ENCODE results near the gene SNTG2.
A peak's percentile ranks its signal among the peaks of the same experiment; 100 is the strongest.
"Not testable (repeated sequence)": the region's sequence is repeated elsewhere in the genome, so short reads cannot be mapped to it uniquely, and the experiment has no call there.

The SNTG2 gene

GRCh38 chr2:950080-950966 is at the start of gene SNTG2:
TSS of gene SNTG2 (plus strand) at chr2:950849. CDS start at chr2:950997, 148 bp downstream.
- peak; percentile 29 to 33 for DNase-seq (ENCODE audit: low read depth in 2 of 2, low spot score in 1 of 2)

GRCh38 chr2:902584-902983 is 48.1 kb upstream of the SNTG2 start:
- DNase-seq (ENCODE audit: low read depth in 2 of 2, low spot score in 1 of 2): no peak

GRCh38 chr2:903223-903900 is 47.3 kb upstream of the SNTG2 start:
- no peak for DNase-seq (ENCODE audit: low read depth in 2 of 2, low spot score in 1 of 2)

- DNase-seq (ENCODE audit: low read depth in 2 of 2, low spot score in 1 of 2): no peak
These were observed 46.2 kb upstream of the SNTG2 start for GRCh38 chr2:904246-905024.

DNA sequence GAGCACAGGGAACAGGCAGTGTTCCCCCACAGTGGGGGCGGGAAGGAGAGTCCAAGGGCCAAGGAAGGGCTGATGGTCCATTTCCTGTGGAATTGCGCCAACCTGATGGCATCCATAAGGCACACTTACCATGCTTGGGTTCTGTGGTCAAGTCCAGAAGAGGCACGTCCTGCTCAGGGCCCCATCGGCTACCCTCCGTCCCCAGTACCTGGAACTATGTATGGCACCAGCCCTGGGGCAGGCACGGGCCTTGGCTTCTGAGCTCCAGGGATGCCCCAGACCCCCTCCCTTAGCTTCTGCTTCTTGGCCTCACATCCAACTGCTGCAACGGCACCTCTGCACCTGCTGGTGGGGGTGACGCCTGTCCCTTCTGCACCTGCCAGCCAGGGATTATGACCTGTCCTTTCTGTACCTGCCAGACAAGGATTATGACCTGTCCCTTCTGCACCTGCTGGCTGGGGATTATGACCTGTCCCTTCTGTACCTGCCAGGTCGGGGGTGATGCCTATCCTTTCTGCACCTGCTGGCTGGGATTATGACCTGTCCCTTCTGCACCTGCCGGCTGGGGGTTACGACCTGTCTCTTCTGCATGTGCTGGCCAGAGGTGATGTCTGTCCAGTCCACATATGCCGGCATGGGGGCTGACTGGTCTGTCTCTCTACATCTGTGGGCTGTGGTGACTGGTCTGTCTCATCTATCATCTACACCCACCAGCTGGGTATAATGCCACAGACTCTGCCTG is 45.4 kb upstream of the SNTG2 start:
- DNase-seq (ENCODE audit: low read depth in 2 of 2, low spot score in 1 of 2): no peak

DNA sequence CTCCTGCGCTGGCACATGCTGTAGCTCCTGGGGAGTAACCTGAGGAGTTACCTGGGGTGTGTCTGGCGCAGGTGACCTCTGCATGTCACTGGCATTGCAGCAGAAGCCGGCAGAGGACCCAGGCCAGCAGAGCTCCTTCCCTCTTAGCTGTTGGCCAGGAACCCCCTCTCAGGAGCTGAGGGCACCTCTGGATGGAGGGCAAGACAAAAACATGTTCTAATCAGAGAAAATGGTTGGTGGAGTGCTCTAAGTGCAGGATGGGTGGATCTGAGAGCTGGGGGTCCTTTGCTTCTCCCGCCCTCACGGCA is 44.9 kb upstream of the SNTG2 start:
- no peak for DNase-seq (ENCODE audit: low read depth in 2 of 2, low spot score in 1 of 2)

- DNase-seq (ENCODE audit: low read depth in 2 of 2, low spot score in 1 of 2): no peak
These were observed 42.9 kb upstream of the SNTG2 start for GRCh38 chr2:907706-908105.

DNA sequence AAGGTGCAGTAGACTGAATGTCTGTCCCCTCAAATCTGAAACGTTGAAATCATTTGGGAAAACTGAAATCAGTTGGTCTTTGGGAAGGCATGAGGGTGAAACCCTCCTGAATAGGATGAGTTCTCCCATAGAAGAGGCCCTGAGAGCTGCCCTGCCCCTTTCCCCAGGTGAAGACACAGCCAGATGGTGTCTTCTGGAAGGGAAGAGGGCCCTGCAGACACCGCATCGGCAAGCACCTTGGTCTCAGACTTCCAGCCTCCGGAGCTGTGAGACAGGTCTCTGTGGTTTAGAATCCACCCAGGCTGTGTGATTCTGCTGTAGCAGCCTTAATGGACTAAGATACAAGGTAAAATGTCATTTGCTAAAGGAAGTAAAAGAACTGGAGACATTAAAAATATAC is 42.1 kb upstream of the SNTG2 start:
- DNase-seq (ENCODE audit: low read depth in 2 of 2, low spot score in 1 of 2): no peak

GRCh38 chr2:909764-910379 is 40.8 kb upstream of the SNTG2 start:
- DNase-seq (ENCODE audit: low read depth in 2 of 2, low spot score in 1 of 2): not testable (repeated sequence)

GRCh38 chr2:910698-911097 is 40.0 kb upstream of the SNTG2 start:
- no peak for DNase-seq (ENCODE audit: low read depth in 2 of 2, low spot score in 1 of 2)

DNA sequence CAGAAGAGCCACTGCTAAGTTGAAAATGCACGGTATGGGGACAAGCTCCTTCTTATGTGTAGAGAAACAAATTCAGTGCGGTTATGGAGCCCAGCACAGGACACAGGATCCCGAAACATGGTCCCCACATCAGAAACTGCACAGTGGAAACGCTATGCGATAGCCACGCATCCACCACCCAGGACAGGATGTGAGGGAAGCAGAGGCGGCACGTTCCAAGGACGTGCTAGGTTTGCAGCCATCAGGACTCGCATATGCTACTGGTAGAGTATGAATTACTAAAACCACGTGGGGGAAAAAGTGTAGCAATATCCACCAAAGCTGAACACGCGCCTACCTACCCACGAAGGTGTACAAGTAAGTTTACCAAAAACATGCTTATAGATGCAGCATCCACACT is 34.7 kb upstream of the SNTG2 start:
- no peak for DNase-seq (ENCODE audit: low read depth in 2 of 2, low spot score in 1 of 2)

- no peak for DNase-seq (ENCODE audit: low read depth in 2 of 2, low spot score in 1 of 2)
These were observed 33.7 kb upstream of the SNTG2 start for GRCh38 chr2:916935-917334.

DNA sequence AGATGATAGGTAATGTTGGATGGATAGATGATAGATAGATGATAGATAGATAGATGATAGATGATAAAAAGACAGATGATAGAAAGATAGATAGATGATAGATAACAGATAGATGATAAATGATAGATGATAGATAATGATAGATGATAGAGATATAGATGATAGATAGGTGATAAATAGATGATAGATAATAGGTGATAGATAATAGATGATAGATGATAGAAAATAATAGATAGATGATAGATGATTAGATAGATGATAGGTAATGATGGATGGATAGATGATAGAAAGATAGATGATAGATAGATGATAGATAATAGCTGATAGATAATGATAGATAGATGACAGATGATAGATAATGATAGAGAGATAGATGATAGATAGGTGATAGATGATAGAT is 31.0 kb upstream of the SNTG2 start:
- no peak for DNase-seq (ENCODE audit: low read depth in 2 of 2, low spot score in 1 of 2)

DNA sequence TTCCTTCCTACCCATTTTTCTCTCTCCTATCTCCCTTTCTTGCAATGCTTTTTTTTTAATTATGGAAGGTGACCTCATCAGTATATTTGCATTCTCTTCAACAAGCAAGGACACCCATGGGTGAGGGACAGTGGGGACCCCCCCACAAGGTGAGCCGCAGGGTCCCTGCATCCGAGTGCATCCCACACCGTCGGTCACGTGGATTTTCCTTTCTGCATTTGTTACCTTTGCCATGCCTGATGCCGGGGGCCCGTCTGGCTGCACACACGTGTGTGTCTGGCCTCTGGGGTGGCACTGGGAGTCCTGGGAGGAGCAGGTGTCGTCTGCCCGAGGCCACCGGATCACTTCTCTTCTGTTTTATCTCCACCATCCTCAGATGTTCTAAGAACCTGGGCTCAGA is 30.1 kb upstream of the SNTG2 start:
- DNase-seq (ENCODE audit: low read depth in 2 of 2, low spot score in 1 of 2): no peak

- DNase-seq (ENCODE audit: low read depth in 2 of 2, low spot score in 1 of 2): no peak
These were observed 29.6 kb upstream of the SNTG2 start for GRCh38 chr2:920999-921398.

DNA sequence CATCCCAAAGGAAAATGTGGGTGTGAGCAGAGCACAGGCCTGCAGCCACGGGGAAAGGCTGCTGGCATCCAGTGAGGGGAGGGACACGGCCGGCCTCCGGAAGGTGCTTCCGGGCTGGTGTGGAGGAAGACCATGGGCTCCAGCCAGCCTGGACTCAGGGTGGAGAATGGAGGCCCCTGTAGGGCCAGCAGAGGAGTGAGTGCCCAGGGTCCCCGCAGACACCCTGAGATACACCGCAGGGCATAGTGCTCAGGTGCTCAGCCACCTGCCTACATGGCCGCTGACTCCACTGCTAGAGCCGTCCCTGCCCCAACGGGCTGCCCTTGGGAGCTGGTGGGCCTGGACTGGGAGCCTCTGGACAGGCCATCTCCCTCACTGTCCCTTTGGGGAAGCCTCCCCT is 28.5 kb upstream of the SNTG2 start:
- no peak for DNase-seq (ENCODE audit: low read depth in 2 of 2, low spot score in 1 of 2)

GRCh38 chr2:923832-924601 is 26.6 kb upstream of the SNTG2 start:
- no peak for DNase-seq (ENCODE audit: low read depth in 2 of 2, low spot score in 1 of 2)

- no peak for DNase-seq (ENCODE audit: low read depth in 2 of 2, low spot score in 1 of 2)
These were observed 25.9 kb upstream of the SNTG2 start for GRCh38 chr2:924701-925100.

DNA sequence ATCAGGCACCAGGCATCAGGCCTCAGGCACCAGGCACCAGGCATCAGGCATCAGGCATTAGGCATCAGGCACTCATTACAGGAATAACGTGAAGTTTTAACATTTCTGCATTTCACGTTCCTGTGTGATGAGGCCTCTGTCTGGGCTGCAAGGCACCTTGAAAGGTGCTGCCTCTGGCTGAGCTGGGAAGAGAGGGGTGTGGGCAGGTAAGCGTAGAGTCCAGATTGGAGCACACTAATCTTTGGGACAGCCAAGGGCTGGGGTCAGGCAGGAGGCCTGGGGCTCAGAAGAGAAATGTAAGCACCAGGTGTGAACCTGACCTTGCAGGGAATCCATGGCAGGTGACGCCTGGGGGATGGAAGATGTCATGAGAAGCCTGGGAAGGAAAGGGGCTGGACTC is 25.3 kb upstream of the SNTG2 start:
- no peak for DNase-seq (ENCODE audit: low read depth in 2 of 2, low spot score in 1 of 2)

DNA sequence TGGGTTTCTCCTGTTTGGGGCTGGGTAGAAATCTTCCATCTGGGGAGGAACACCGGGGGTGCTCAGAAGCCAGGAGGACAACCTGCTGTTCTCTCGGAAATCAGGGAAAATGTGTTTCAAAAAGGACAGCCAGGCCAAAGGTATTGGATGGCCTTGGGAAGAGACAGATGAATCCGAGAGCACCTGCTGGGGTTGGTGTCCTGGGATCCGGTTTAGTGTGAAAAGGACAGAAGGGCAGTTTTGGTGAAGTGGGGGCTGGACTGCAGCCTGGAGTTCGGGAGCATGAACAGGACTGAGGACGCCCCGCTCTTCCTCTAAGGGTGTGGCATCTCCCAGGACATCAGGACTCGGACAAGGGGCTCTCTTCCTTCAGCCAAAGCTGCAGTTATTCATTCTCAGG is 24.9 kb upstream of the SNTG2 start:
- DNase-seq (ENCODE audit: low read depth in 2 of 2, low spot score in 1 of 2): no peak

All from stimulated activated CD8-positive, alpha-beta memory T cell treated with anti-CD3 and anti-CD28 coated beads, Interleukin-4, amount 100 ng/mL, for 4 hours (primary cell).